ENCODE measurements around the gene ARHGEF9. TPM values are rescaled to one million over a fixed set of nuclear protein-coding genes. Genes with fewer than 3 reads are reported as not detected.

Gene ARHGEF9
- total and polyA plus RNA-seq, 5 donors from 2014 or later, result 4.5 to 19.0 (median 5.7) TPM

- Histone ChIP-seq H3K4me3 (ENCODE audit: low read depth, low read length) (no peak overlapping the region), H3K9me3 (ENCODE audit: control insufficient read depth in 2 of 2, low read length in 2 of 2) (no peaks in the 10 kb centered on the region), H3K4me1 (ENCODE audit: control insufficient read depth, insufficient read depth, low read length, poor library complexity, severe bottlenecking) (no peaks in the 10 kb centered on the region), H3K36me3 (ENCODE audit: control insufficient read depth, insufficient read depth, low read length) (no peaks in the 10 kb centered on the region), H3K27ac (ENCODE audit: insufficient read depth, low read length, poor library complexity, severe bottlenecking) (no peak overlapping the region), H3K27me3 (ENCODE audit: control insufficient read depth, insufficient read depth, low read length) (no peaks in the 10 kb centered on the region)
- no peaks in the 10 kb centered on the region for H3K36me3 Mint-ChIP-seq
- no peak for DNase-seq
- peak overlapping the region in 1 of 3 donors; percentile 48 for H3K27ac Mint-ChIP-seq
- H3K9me3 Mint-ChIP-seq, result peaks cover 0 to 2% (median 0%) of the 10 kb centered on the region in 7 donors
- no peak for ATAC-seq (ENCODE audit: low read depth in 2 of 2)
- no peaks in the 10 kb centered on the region for H3K27me3 Mint-ChIP-seq
- no peaks in the 10 kb centered on the region for H3K4me1 Mint-ChIP-seq
- H3K4me3 Mint-ChIP-seq, result no peak overlapping the region
These were observed 660 bp upstream of the ARHGEF9 start for GRCh38 chrX:63785708-63786040.

- Histone ChIP-seq H3K27me3 (ENCODE audit: control insufficient read depth, insufficient read depth, low read length) (no peaks in the 10 kb centered on the region), H3K4me1 (ENCODE audit: control insufficient read depth, insufficient read depth, low read length, poor library complexity, severe bottlenecking) (no peaks in the 10 kb centered on the region), H3K36me3 (ENCODE audit: control insufficient read depth, insufficient read depth, low read length) (no peaks in the 10 kb centered on the region), H3K4me3 (ENCODE audit: low read depth, low read length) (no peak overlapping the region), H3K9me3 (ENCODE audit: control insufficient read depth in 2 of 2, low read length in 2 of 2) (peaks cover 0 to 4% of the 10 kb centered on the region in 2 experiments), H3K27ac (ENCODE audit: insufficient read depth, low read length, poor library complexity, severe bottlenecking) (no peak overlapping the region)
- ATAC-seq (ENCODE audit: low read depth in 2 of 2) (no peak), DNase-seq (no peak)
- Mint-ChIP-seq H3K4me1 (no peaks in the 10 kb centered on the region), H3K36me3 (no peaks in the 10 kb centered on the region), H3K4me3 (peak overlapping the region in 1 of 4 donors; percentile 41), H3K27me3 (no peaks in the 10 kb centered on the region), H3K27ac (no peak overlapping the region), H3K9me3 (peaks cover 0 to 2% (median 0%) of the 10 kb centered on the region in 7 donors)
These were observed 590 bp downstream of the ARHGEF9 start for GRCh38 chrX:63784346-63784901.

GRCh38 chrX:63782515-63782914 is 2.5 kb downstream of the ARHGEF9 start:
- peaks cover 0 to 4% of the 10 kb centered on the region in 2 experiments for H3K9me3 ChIP-seq (ENCODE audit: control insufficient read depth in 2 of 2, low read length in 2 of 2)
- H3K4me3 Mint-ChIP-seq, result no peak overlapping the region
- H3K27ac ChIP-seq (ENCODE audit: insufficient read depth, low read length, poor library complexity, severe bottlenecking), result no peak overlapping the region
- no peaks in the 10 kb centered on the region for H3K4me1 Mint-ChIP-seq
- H3K36me3 ChIP-seq (ENCODE audit: control insufficient read depth, insufficient read depth, low read length), result no peaks in the 10 kb centered on the region
- H3K27ac Mint-ChIP-seq, result no peak overlapping the region
- peaks cover 0 to 6% (median 0%) of the 10 kb centered on the region in 7 donors for H3K9me3 Mint-ChIP-seq
- no peaks in the 10 kb centered on the region for H3K27me3 Mint-ChIP-seq
- ATAC-seq (ENCODE audit: low read depth in 2 of 2) (no peak), DNase-seq (no peak)
- no peaks in the 10 kb centered on the region for H3K27me3 ChIP-seq (ENCODE audit: control insufficient read depth, insufficient read depth, low read length)
- H3K4me3 ChIP-seq (ENCODE audit: low read depth, low read length), result no peak overlapping the region
- H3K36me3 Mint-ChIP-seq, result no peaks in the 10 kb centered on the region
- H3K4me1 ChIP-seq (ENCODE audit: control insufficient read depth, insufficient read depth, low read length, poor library complexity, severe bottlenecking), result no peaks in the 10 kb centered on the region

- Histone ChIP-seq H3K36me3 (ENCODE audit: control insufficient read depth, insufficient read depth, low read length) (no peaks in the 10 kb centered on the region), H3K4me3 (ENCODE audit: low read depth, low read length) (no peak overlapping the region), H3K27me3 (ENCODE audit: control insufficient read depth, insufficient read depth, low read length) (no peaks in the 10 kb centered on the region), H3K9me3 (ENCODE audit: control insufficient read depth in 2 of 2, low read length in 2 of 2) (peaks cover 4% of the 10 kb centered on the region in 2 experiments), H3K27ac (ENCODE audit: insufficient read depth, low read length, poor library complexity, severe bottlenecking) (no peak overlapping the region), H3K4me1 (ENCODE audit: control insufficient read depth, insufficient read depth, low read length, poor library complexity, severe bottlenecking) (no peaks in the 10 kb centered on the region)
- no peaks in the 10 kb centered on the region for H3K27me3 Mint-ChIP-seq
- peaks cover 0 to 10% (median 2%) of the 10 kb centered on the region in 7 donors for H3K9me3 Mint-ChIP-seq
- H3K36me3 Mint-ChIP-seq, result no peaks in the 10 kb centered on the region
- no peak overlapping the region for H3K27ac Mint-ChIP-seq
- DNase-seq (no peak), ATAC-seq (ENCODE audit: low read depth in 2 of 2) (no peak)
- no peak overlapping the region for H3K4me3 Mint-ChIP-seq
- no peaks in the 10 kb centered on the region for H3K4me1 Mint-ChIP-seq
These were observed 16.3 kb downstream of the ARHGEF9 start for GRCh38 chrX:63768760-63769159.

- ATAC-seq (ENCODE audit: low read depth in 2 of 2), result no peak
- Mint-ChIP-seq H3K27me3 (no peaks in the 10 kb centered on the region), H3K9me3 (peaks cover 0 to 10% (median 1%) of the 10 kb centered on the region in 7 donors), H3K4me1 (no peaks in the 10 kb centered on the region), H3K27ac (no peak overlapping the region), H3K4me3 (no peak overlapping the region), H3K36me3 (no peaks in the 10 kb centered on the region)
- Histone ChIP-seq H3K9me3 (ENCODE audit: control insufficient read depth in 2 of 2, low read length in 2 of 2) (peaks cover 4% of the 10 kb centered on the region in 2 experiments), H3K4me1 (ENCODE audit: control insufficient read depth, insufficient read depth, low read length, poor library complexity, severe bottlenecking) (no peaks in the 10 kb centered on the region), H3K27ac (ENCODE audit: insufficient read depth, low read length, poor library complexity, severe bottlenecking) (no peak overlapping the region), H3K27me3 (ENCODE audit: control insufficient read depth, insufficient read depth, low read length) (no peaks in the 10 kb centered on the region), H3K4me3 (ENCODE audit: low read depth, low read length) (no peak overlapping the region), H3K36me3 (ENCODE audit: control insufficient read depth, insufficient read depth, low read length) (no peaks in the 10 kb centered on the region)
- DNase-seq, result no peak
These were observed 19.3 kb downstream of the ARHGEF9 start for GRCh38 chrX:63765712-63766111.

GRCh38 chrX:63764946-63765345 is 20.1 kb downstream of the ARHGEF9 start:
- H3K36me3 ChIP-seq (ENCODE audit: control insufficient read depth, insufficient read depth, low read length), result no peaks in the 10 kb centered on the region
- H3K27ac Mint-ChIP-seq, result no peak overlapping the region
- H3K4me3 ChIP-seq (ENCODE audit: low read depth, low read length), result no peak overlapping the region
- no peaks in the 10 kb centered on the region for H3K27me3 Mint-ChIP-seq
- H3K4me1 Mint-ChIP-seq, result no peaks in the 10 kb centered on the region
- no peaks in the 10 kb centered on the region for H3K27me3 ChIP-seq (ENCODE audit: control insufficient read depth, insufficient read depth, low read length)
- peaks cover 4% of the 10 kb centered on the region in 2 experiments for H3K9me3 ChIP-seq (ENCODE audit: control insufficient read depth in 2 of 2, low read length in 2 of 2)
- ATAC-seq (ENCODE audit: low read depth in 2 of 2), result no peak
- H3K27ac ChIP-seq (ENCODE audit: insufficient read depth, low read length, poor library complexity, severe bottlenecking), result no peak overlapping the region
- H3K9me3 Mint-ChIP-seq, result peaks cover 0 to 10% (median 0%) of the 10 kb centered on the region in 7 donors
- no peak overlapping the region for H3K4me3 Mint-ChIP-seq
- no peak for DNase-seq
- no peaks in the 10 kb centered on the region for H3K4me1 ChIP-seq (ENCODE audit: control insufficient read depth, insufficient read depth, low read length, poor library complexity, severe bottlenecking)
- no peaks in the 10 kb centered on the region for H3K36me3 Mint-ChIP-seq

- no peaks in the 10 kb centered on the region for H3K9me3 Mint-ChIP-seq
- Histone ChIP-seq H3K36me3 (ENCODE audit: control insufficient read depth, insufficient read depth, low read length) (no peaks in the 10 kb centered on the region), H3K4me1 (ENCODE audit: control insufficient read depth, insufficient read depth, low read length, poor library complexity, severe bottlenecking) (no peaks in the 10 kb centered on the region), H3K9me3 (ENCODE audit: control insufficient read depth in 2 of 2, low read length in 2 of 2) (no peaks in the 10 kb centered on the region), H3K27ac (ENCODE audit: insufficient read depth, low read length, poor library complexity, severe bottlenecking) (no peak overlapping the region), H3K27me3 (ENCODE audit: control insufficient read depth, insufficient read depth, low read length) (no peaks in the 10 kb centered on the region), H3K4me3 (ENCODE audit: low read depth, low read length) (no peak overlapping the region)
- H3K27me3 Mint-ChIP-seq, result no peaks in the 10 kb centered on the region
- H3K4me1 Mint-ChIP-seq, result no peaks in the 10 kb centered on the region
- ATAC-seq (ENCODE audit: low read depth in 2 of 2) (peak in 1 of 2 donors; percentile 42), DNase-seq (peak in 2 of 3 donors; percentile 20 to 29)
- H3K27ac Mint-ChIP-seq, result no peak overlapping the region
- no peaks in the 10 kb centered on the region for H3K36me3 Mint-ChIP-seq
- H3K4me3 Mint-ChIP-seq, result no peak overlapping the region
These were observed 23.4 kb downstream of the ARHGEF9 start for GRCh38 chrX:63761639-63762038.

- H3K27me3 ChIP-seq (ENCODE audit: control insufficient read depth, insufficient read depth, low read length), result no peaks in the 10 kb centered on the region
- H3K4me1 Mint-ChIP-seq, result peaks cover 0 to 15% (median 9%) of the 10 kb centered on the region in 4 donors
- H3K4me3 ChIP-seq (ENCODE audit: low read depth, low read length), result no peak overlapping the region
- no peaks in the 10 kb centered on the region for H3K36me3 ChIP-seq (ENCODE audit: control insufficient read depth, insufficient read depth, low read length)
- no peak overlapping the region for H3K27ac ChIP-seq (ENCODE audit: insufficient read depth, low read length, poor library complexity, severe bottlenecking)
- no peak overlapping the region for H3K27ac Mint-ChIP-seq
- H3K27me3 Mint-ChIP-seq, result no peaks in the 10 kb centered on the region
- H3K36me3 Mint-ChIP-seq, result no peaks in the 10 kb centered on the region
- peaks cover 9% of the 10 kb centered on the region for H3K4me1 ChIP-seq (ENCODE audit: control insufficient read depth, insufficient read depth, low read length, poor library complexity, severe bottlenecking)
- no peak overlapping the region for H3K4me3 Mint-ChIP-seq
- no peaks in the 10 kb centered on the region for H3K9me3 ChIP-seq (ENCODE audit: control insufficient read depth in 2 of 2, low read length in 2 of 2)
- DNase-seq, result no peak
- H3K9me3 Mint-ChIP-seq, result peaks cover 0 to 1% (median 0%) of the 10 kb centered on the region in 7 donors
- no peak for ATAC-seq (ENCODE audit: low read depth in 2 of 2)
These were observed 27.0 kb downstream of the ARHGEF9 start for GRCh38 chrX:63758011-63758410.
